Esophagus muscularis mucosa (tissue), 4 donors: ENCODE results near the gene PET100. TPM values are rescaled to one million over a fixed set of nuclear protein-coding genes. Genes with fewer than 3 reads are reported as not detected.

Source experiments
- DNase-seq: peaks from one replicate; pipeline ENCODE4 v3.0.0-alpha.2; 2017; ENCODE audit errors: extremely low spot score
- H3K27ac ChIP-seq, 4 donors: fragments of 200-600 bp; sonication (generic); replicated peaks in 1 of 4; 1 replicate in 3 of 4; 2 replicates in 1 of 4; pipeline ENCODE4 v1.5.1; 2016 to 2019; ENCODE audit warnings: mild to moderate bottlenecking in 1 of 4
- H3K27me3 ChIP-seq, 4 donors: fragments of 200-600 bp; sonication (generic); one replicate each; pipeline versions ENCODE4 v1.5.1 to v1.6.0; 2016 to 2019
- H3K36me3 ChIP-seq, 4 donors: fragments of 200-600 bp; sonication (generic); one replicate each; pipeline ENCODE4 v1.5.1; 2016 to 2019
- H3K4me1 ChIP-seq, 4 donors: fragments of 200-600 bp; sonication (generic); one replicate each; pipeline ENCODE4 v1.5.1; 2016 to 2019
- H3K4me3 ChIP-seq, 4 donors: fragments of 200-600 bp; sonication (generic); 1 replicate in 2 of 4; 2 replicates in 2 of 4; pipeline ENCODE4 v1.5.1; 2016 to 2019; ENCODE audit warnings: mild to moderate bottlenecking in 4 of 4, moderate library complexity in 1 of 4
- H3K9me3 ChIP-seq, 4 donors: fragments of 200-600 bp; sonication (generic); 1 replicate in 3 of 4; 2 replicates in 1 of 4; pipeline ENCODE4 v1.5.1; 2016 to 2019
- EP300 ChIP-seq: sonication (generic); formaldehyde crosslinking; IDR thresholded peaks from one replicate; pipeline ENCODE4 v1.6.1; 2017; ENCODE audit warnings: antibody characterized with exemption
- POLR2A ChIP-seq: fragments of 450-650 bp; IDR thresholded peaks from one replicate; pipeline ENCODE4 v1.6.1; 2017; ENCODE audit warnings: antibody characterized with exemption, moderate library complexity, mild to moderate bottlenecking, low read depth
- POLR2AphosphoS5 ChIP-seq, 2 donors: sonication (generic); formaldehyde crosslinking; IDR thresholded peaks; one replicate each; pipeline ENCODE4 v1.6.1; 2017; ENCODE audit warnings: antibody characterized with exemption in 2 of 2
- WGBS: methylation state at CpG from one replicate; pipeline ENCODE4 v1.1.5; 2018; 5-methylcytosine and 5-hydroxymethylcytosine counted together
- intact Hi-C: fragments of 100-400 bp; cut with DNase I; formaldehyde crosslinking; loops from one replicate; pipeline ENCODE4 v1.15.1; 2023
- total RNA-seq, 4 donors: library from RNA; depleted of rRNA; stranded (reverse); fragments of >200 nt; gene quantifications; one replicate each; pipeline versions ENCODE4 v1.1.0 to v1.2.1, GENCODE V29; 2016
- TF ChIP-seq, protein P1 (sequence below), 3 experiments: fragments of 200-600 bp in 2 of 3; fragments of 450-650 bp in 1 of 3; sonication (generic) in 2 of 3; IDR thresholded peaks; one replicate each; pipeline ENCODE4 v1.5.1; 2017 to 2019; ENCODE audit warnings: antibody characterized with exemption in 3 of 3, mild to moderate bottlenecking in 2 of 3, moderate library complexity in 1 of 3

The PET100 gene
- total RNA-seq, 4 donors from 2014 or later, result 19.5 to 80.9 (median 26.2) TPM

DNA sequence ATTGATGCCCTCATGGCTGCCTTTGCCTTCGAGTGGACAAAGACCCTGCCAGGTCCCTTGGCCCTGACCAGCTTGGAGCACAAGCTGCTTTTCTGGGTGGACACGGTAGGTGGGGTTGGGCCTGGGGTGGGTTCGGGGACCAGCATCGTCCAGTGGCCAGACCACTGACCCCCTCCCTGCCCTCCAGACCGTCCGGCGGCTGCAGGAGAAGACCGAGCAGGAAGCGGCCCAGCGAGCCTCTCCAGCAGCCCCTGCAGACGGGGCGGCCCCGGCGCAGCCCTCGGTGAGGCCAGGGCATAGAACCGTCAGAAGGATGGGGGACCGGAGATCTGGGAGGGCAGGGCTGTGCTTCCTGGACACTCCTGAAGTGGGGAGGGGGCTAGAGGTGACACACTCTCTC is 23.3 kb upstream of the PET100 start:
- no peaks in the 10 kb centered on the region for H3K9me3 ChIP-seq
- no peaks in the 10 kb centered on the region for H3K36me3 ChIP-seq
- H3K27ac ChIP-seq, result no peak overlapping the region
- DNase-seq, result no peak
- H3K27me3 ChIP-seq, result peaks cover 0 to 68% (median 0%) of the 10 kb centered on the region in 4 donors
- WGBS, result 88% methylated on average over 13 of the region's 17 CpGs
- H3K4me1 ChIP-seq, result no peaks in the 10 kb centered on the region
- H3K4me3 ChIP-seq, result no peak overlapping the region
- intact Hi-C loops, result no loop called here
- TF ChIP-seq, protein P1, sequence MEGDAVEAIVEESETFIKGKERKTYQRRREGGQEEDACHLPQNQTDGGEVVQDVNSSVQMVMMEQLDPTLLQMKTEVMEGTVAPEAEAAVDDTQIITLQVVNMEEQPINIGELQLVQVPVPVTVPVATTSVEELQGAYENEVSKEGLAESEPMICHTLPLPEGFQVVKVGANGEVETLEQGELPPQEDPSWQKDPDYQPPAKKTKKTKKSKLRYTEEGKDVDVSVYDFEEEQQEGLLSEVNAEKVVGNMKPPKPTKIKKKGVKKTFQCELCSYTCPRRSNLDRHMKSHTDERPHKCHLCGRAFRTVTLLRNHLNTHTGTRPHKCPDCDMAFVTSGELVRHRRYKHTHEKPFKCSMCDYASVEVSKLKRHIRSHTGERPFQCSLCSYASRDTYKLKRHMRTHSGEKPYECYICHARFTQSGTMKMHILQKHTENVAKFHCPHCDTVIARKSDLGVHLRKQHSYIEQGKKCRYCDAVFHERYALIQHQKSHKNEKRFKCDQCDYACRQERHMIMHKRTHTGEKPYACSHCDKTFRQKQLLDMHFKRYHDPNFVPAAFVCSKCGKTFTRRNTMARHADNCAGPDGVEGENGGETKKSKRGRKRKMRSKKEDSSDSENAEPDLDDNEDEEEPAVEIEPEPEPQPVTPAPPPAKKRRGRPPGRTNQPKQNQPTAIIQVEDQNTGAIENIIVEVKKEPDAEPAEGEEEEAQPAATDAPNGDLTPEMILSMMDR (IDR thresholded peaks at IDR 0.05), result no peak
- TF ChIP-seq EP300, result no peak
- no peak for TF ChIP-seq POLR2AphosphoS5 (IDR thresholded peaks at IDR 0.05)
- no peak for TF ChIP-seq POLR2A

- intact Hi-C loops, result no loop called here
- no peak for TF ChIP-seq POLR2AphosphoS5 (IDR thresholded peaks at IDR 0.05)
- no peak for TF ChIP-seq POLR2A
- no peak for TF ChIP-seq EP300
- TF ChIP-seq, protein P1 (IDR thresholded peaks at IDR 0.05), result no peak
- Histone ChIP-seq H3K9me3 (no peaks in the 10 kb centered on the region), H3K27ac (no peak overlapping the region), H3K27me3 (peaks cover 0 to 58% (median 0%) of the 10 kb centered on the region in 4 donors), H3K4me1 (no peaks in the 10 kb centered on the region), H3K4me3 (no peak overlapping the region), H3K36me3 (no peaks in the 10 kb centered on the region)
- 74% methylated on average over 10 of the region's 10 CpGs for WGBS
- DNase-seq, result no peak
Measured at GRCh38 chr19:7607212-7607873, 22.2 kb upstream of the PET100 start.

- intact Hi-C loops, result no loop called here
- no peak overlapping the region for H3K27ac ChIP-seq
- no peak for DNase-seq
- no peaks in the 10 kb centered on the region for H3K36me3 ChIP-seq
- no peaks in the 10 kb centered on the region for H3K4me1 ChIP-seq
- TF ChIP-seq POLR2AphosphoS5 (IDR thresholded peaks at IDR 0.05) (no peak), EP300 (no peak), POLR2A (no peak)
- TF ChIP-seq, protein P1 (IDR thresholded peaks at IDR 0.05), result no peak
- H3K27me3 ChIP-seq, result peaks cover 0 to 51% (median 0%) of the 10 kb centered on the region in 4 donors
- WGBS, result 92% methylated on average over 11 of the region's 25 CpGs
- no peaks in the 10 kb centered on the region for H3K9me3 ChIP-seq
- H3K4me3 ChIP-seq, result no peak overlapping the region
Measured at GRCh38 chr19:7607874-7608560, 21.6 kb upstream of the PET100 start.

GRCh38 chr19:7610491-7611240 is 18.9 kb upstream of the PET100 start:
- TF ChIP-seq POLR2AphosphoS5 (IDR thresholded peaks at IDR 0.05), result no peak
- TF ChIP-seq POLR2A, result no peak
- H3K36me3 ChIP-seq, result no peaks in the 10 kb centered on the region
- intact Hi-C loops, result no loop called here
- H3K27me3 ChIP-seq, result peaks cover 0 to 24% (median 0%) of the 10 kb centered on the region in 4 donors
- H3K4me1 ChIP-seq, result no peaks in the 10 kb centered on the region
- no peak overlapping the region for H3K27ac ChIP-seq
- no peak for DNase-seq
- no peaks in the 10 kb centered on the region for H3K9me3 ChIP-seq
- no peak overlapping the region for H3K4me3 ChIP-seq
- WGBS, result 85% methylated on average over 25 of the region's 31 CpGs
